ENCODE results near the gene EIF1AY. TPM values are rescaled to one million over a fixed set of nuclear protein-coding genes. Genes with fewer than 3 reads are reported as not detected.

Gene EIF1AY, protein sequence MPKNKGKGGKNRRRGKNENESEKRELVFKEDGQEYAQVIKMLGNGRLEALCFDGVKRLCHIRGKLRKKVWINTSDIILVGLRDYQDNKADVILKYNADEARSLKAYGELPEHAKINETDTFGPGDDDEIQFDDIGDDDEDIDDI
- 47.7 TPM for polyA plus RNA-seq (2013, experiment 1 of 2)
- 47.8 TPM for polyA plus RNA-seq (2013, experiment 2 of 2)

GRCh38 chrY:20575531-20576121 is at the start of gene EIF1AY:
Gene EIF1AY, plus strand, starts transcription at chrY:20575776. Its CDS starts 96 bp downstream, at chrY:20575872.
- no peak within 1 kb of the TSS for H3K23ac ChIP-seq (ENCODE audit: low read length)
- no peak within 1 kb of the TSS for H2AK5ac ChIP-seq (ENCODE audit: low read length)
- no peak within 1 kb of the TSS for H4K8ac ChIP-seq (ENCODE audit: low read depth, low read length)
- DNase-seq: peak; percentile 97
- H3K4me3 ChIP-seq (ENCODE audit: low read length): peak within 1 kb of the TSS; percentile 54
- H2BK15ac ChIP-seq (replicated peaks; ENCODE audit: low read depth): no peak within 1 kb of the TSS
- H3K56ac ChIP-seq (ENCODE audit: low read length): peak within 1 kb of the TSS; percentile 84
- H3K18ac ChIP-seq (ENCODE audit: low read length): no peak within 1 kb of the TSS
- peak within 1 kb of the TSS; percentile 5 for H3K4me2 ChIP-seq (ENCODE audit: low read length)
- no peaks in the 10 kb centered on the region for H3K27me3 ChIP-seq (ENCODE audit: insufficient read depth, low read length, poor library complexity)
- H3K79me2 ChIP-seq (ENCODE audit: control insufficient read depth, insufficient read depth, low read length): no peaks in the 10 kb centered on the region
- no peak within 1 kb of the TSS for H3K27ac ChIP-seq (ENCODE audit: low read depth, low read length)
- peak within 1 kb of the TSS; percentile 72 for H3K9ac ChIP-seq (ENCODE audit: low read length)
- H3K79me1 ChIP-seq (ENCODE audit: low read length): no peaks in the 10 kb centered on the region
- no peak within 1 kb of the TSS for H2BK120ac ChIP-seq (ENCODE audit: low read depth, low read length)
- no peaks in the 10 kb centered on the region for H3K4me1 ChIP-seq (ENCODE audit: control insufficient read depth, low read depth, low read length)
- no peak within 1 kb of the TSS for H3K4ac ChIP-seq (ENCODE audit: low read depth, low read length)
- no peaks in the 10 kb centered on the region for H3K36me3 ChIP-seq (ENCODE audit: control insufficient read depth, insufficient read depth, low read length)
- no peak within 1 kb of the TSS for H4K5ac ChIP-seq (ENCODE audit: low read length)
- WGBS (ENCODE audit: extremely low coverage, insufficient coverage, low lambda C conversion rate): no CpG with 5 or more reads among the region's 31 CpGs
- no peak within 1 kb of the TSS for H2BK5ac ChIP-seq (ENCODE audit: low read length)

DNA sequence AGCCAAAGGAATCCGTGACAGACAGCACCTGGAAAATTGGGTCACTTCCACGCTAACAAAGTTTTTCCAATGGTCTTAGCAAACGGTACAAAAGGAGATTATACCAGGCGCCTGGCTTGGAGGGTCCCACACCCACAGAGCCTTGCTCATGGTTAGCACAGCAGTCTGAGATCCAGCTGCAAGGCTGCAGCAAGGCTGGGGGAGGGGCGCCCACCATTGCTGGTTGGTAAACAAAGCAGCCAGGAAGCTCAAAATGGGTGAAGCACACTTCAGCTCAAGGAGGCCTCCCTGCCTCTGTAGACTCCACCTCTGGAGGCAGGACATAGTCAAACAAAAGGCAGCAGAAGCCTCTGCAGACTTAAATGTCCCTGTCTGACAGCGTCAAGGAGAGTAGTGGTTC is 47.1 kb upstream of the EIF1AY start:
- H4K8ac ChIP-seq (ENCODE audit: low read depth, low read length): no peak overlapping the region
- H3K27me3 ChIP-seq (ENCODE audit: insufficient read depth, low read length, poor library complexity): no peaks in the 10 kb centered on the region
- H3K18ac ChIP-seq (ENCODE audit: low read length): no peak overlapping the region
- H3K23ac ChIP-seq (ENCODE audit: low read length): no peak overlapping the region
- no peak overlapping the region for H3K4me3 ChIP-seq (ENCODE audit: low read length)
- H2BK5ac ChIP-seq (ENCODE audit: low read length): no peak overlapping the region
- no CpG with 5 or more reads among the region's 6 CpGs for WGBS (ENCODE audit: extremely low coverage, insufficient coverage, low lambda C conversion rate)
- no peaks in the 10 kb centered on the region for H3K79me2 ChIP-seq (ENCODE audit: control insufficient read depth, insufficient read depth, low read length)
- H3K36me3 ChIP-seq (ENCODE audit: control insufficient read depth, insufficient read depth, low read length): no peaks in the 10 kb centered on the region
- H3K79me1 ChIP-seq (ENCODE audit: low read length): no peaks in the 10 kb centered on the region
- no peak overlapping the region for H4K5ac ChIP-seq (ENCODE audit: low read length)
- H3K4ac ChIP-seq (ENCODE audit: low read depth, low read length): no peak overlapping the region
- no peak overlapping the region for H3K9ac ChIP-seq (ENCODE audit: low read length)
- H3K27ac ChIP-seq (ENCODE audit: low read depth, low read length): no peak overlapping the region
- no peak overlapping the region for H2BK15ac ChIP-seq (replicated peaks; ENCODE audit: low read depth)
- DNase-seq: no peak
- no peak overlapping the region for H3K4me2 ChIP-seq (ENCODE audit: low read length)
- H2AK5ac ChIP-seq (ENCODE audit: low read length): no peak overlapping the region
- no peaks in the 10 kb centered on the region for H3K4me1 ChIP-seq (ENCODE audit: control insufficient read depth, low read depth, low read length)
- H2BK120ac ChIP-seq (ENCODE audit: low read depth, low read length): no peak overlapping the region
- H3K56ac ChIP-seq (ENCODE audit: low read length): no peak overlapping the region

DNA sequence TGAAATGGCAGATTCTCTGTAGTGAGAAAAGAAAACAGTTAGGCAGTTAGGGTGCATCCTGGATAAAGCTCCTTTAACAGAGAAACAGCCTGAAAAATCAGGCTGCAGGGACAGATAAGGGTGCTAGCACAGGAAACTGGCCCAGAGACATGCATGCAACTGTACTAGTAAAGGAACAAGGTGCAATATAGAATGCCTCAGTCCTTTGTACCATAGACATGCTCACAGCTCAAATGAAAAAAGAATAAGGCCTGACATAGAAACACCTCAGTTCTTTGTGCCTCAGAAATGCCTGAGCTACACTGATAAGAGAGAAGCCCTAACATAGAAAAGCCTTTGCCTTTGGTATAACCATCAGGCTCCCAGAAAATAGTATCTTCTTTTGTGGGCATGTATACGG is 37.4 kb upstream of the EIF1AY start:
- no peaks in the 10 kb centered on the region for H3K79me1 ChIP-seq (ENCODE audit: low read length)
- no peak for DNase-seq
- H3K79me2 ChIP-seq (ENCODE audit: control insufficient read depth, insufficient read depth, low read length): no peaks in the 10 kb centered on the region
- H4K8ac ChIP-seq (ENCODE audit: low read depth, low read length): no peak overlapping the region
- H4K5ac ChIP-seq (ENCODE audit: low read length): no peak overlapping the region
- H3K18ac ChIP-seq (ENCODE audit: low read length): no peak overlapping the region
- H3K4ac ChIP-seq (ENCODE audit: low read depth, low read length): no peak overlapping the region
- H3K4me3 ChIP-seq (ENCODE audit: low read length): no peak overlapping the region
- H3K27ac ChIP-seq (ENCODE audit: low read depth, low read length): no peak overlapping the region
- H3K9ac ChIP-seq (ENCODE audit: low read length): no peak overlapping the region
- H3K4me2 ChIP-seq (ENCODE audit: low read length): no peak overlapping the region
- H3K27me3 ChIP-seq (ENCODE audit: insufficient read depth, low read length, poor library complexity): no peaks in the 10 kb centered on the region
- H3K36me3 ChIP-seq (ENCODE audit: control insufficient read depth, insufficient read depth, low read length): no peaks in the 10 kb centered on the region
- no peak overlapping the region for H2BK15ac ChIP-seq (replicated peaks; ENCODE audit: low read depth)
- H2BK5ac ChIP-seq (ENCODE audit: low read length): no peak overlapping the region
- H2BK120ac ChIP-seq (ENCODE audit: low read depth, low read length): no peak overlapping the region
- H2AK5ac ChIP-seq (ENCODE audit: low read length): no peak overlapping the region
- WGBS (ENCODE audit: extremely low coverage, insufficient coverage, low lambda C conversion rate): no CpG with 5 or more reads among the region's 1 CpG
- no peak overlapping the region for H3K56ac ChIP-seq (ENCODE audit: low read length)
- no peak overlapping the region for H3K23ac ChIP-seq (ENCODE audit: low read length)
- no peaks in the 10 kb centered on the region for H3K4me1 ChIP-seq (ENCODE audit: control insufficient read depth, low read depth, low read length)

DNA sequence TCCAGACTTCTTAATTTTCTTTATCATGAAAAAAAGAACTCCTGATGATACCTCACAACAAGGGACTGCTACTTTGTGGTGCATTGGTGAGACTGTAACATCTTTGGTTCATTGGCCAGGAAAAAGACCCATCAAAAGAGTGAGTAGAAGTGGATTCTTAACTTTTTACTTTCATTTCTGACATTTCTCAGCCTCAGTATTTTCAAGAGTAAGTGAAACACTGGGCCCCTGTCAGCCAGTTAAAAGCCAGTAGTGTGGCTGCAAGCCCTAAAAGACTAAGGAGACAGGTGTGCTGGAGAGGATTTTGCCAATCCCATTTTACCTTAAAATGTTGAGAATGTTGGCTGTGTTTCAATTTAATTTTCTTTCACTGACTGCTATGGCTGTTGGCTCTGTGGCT is 36.6 kb upstream of the EIF1AY start:
- H4K5ac ChIP-seq (ENCODE audit: low read length): no peak overlapping the region
- no peak overlapping the region for H3K9ac ChIP-seq (ENCODE audit: low read length)
- no peak overlapping the region for H3K27ac ChIP-seq (ENCODE audit: low read depth, low read length)
- H2BK5ac ChIP-seq (ENCODE audit: low read length): no peak overlapping the region
- H3K27me3 ChIP-seq (ENCODE audit: insufficient read depth, low read length, poor library complexity): no peaks in the 10 kb centered on the region
- no peaks in the 10 kb centered on the region for H3K79me1 ChIP-seq (ENCODE audit: low read length)
- no peak overlapping the region for H4K8ac ChIP-seq (ENCODE audit: low read depth, low read length)
- no peaks in the 10 kb centered on the region for H3K36me3 ChIP-seq (ENCODE audit: control insufficient read depth, insufficient read depth, low read length)
- H3K4me1 ChIP-seq (ENCODE audit: control insufficient read depth, low read depth, low read length): no peaks in the 10 kb centered on the region
- H3K4me2 ChIP-seq (ENCODE audit: low read length): no peak overlapping the region
- H2BK120ac ChIP-seq (ENCODE audit: low read depth, low read length): no peak overlapping the region
- H2BK15ac ChIP-seq (replicated peaks; ENCODE audit: low read depth): no peak overlapping the region
- no peak overlapping the region for H3K56ac ChIP-seq (ENCODE audit: low read length)
- H3K4ac ChIP-seq (ENCODE audit: low read depth, low read length): no peak overlapping the region
- H3K4me3 ChIP-seq (ENCODE audit: low read length): no peak overlapping the region
- H3K18ac ChIP-seq (ENCODE audit: low read length): no peak overlapping the region
- DNase-seq: no peak
- no peak overlapping the region for H3K23ac ChIP-seq (ENCODE audit: low read length)
- no peak overlapping the region for H2AK5ac ChIP-seq (ENCODE audit: low read length)
- no peaks in the 10 kb centered on the region for H3K79me2 ChIP-seq (ENCODE audit: control insufficient read depth, insufficient read depth, low read length)

- WGBS (ENCODE audit: extremely low coverage, insufficient coverage, low lambda C conversion rate): no CpG with 5 or more reads among the region's 1 CpG
- H4K8ac ChIP-seq (ENCODE audit: low read depth, low read length): no peak overlapping the region
- no peak overlapping the region for H3K27ac ChIP-seq (ENCODE audit: low read depth, low read length)
- no peak overlapping the region for H2AK5ac ChIP-seq (ENCODE audit: low read length)
- H3K79me1 ChIP-seq (ENCODE audit: low read length): no peaks in the 10 kb centered on the region
- no peak overlapping the region for H3K4me3 ChIP-seq (ENCODE audit: low read length)
- H3K18ac ChIP-seq (ENCODE audit: low read length): no peak overlapping the region
- H3K4me2 ChIP-seq (ENCODE audit: low read length): no peak overlapping the region
- H2BK15ac ChIP-seq (replicated peaks; ENCODE audit: low read depth): no peak overlapping the region
- DNase-seq: no peak
- H3K56ac ChIP-seq (ENCODE audit: low read length): no peak overlapping the region
- no peak overlapping the region for H4K5ac ChIP-seq (ENCODE audit: low read length)
- no peak overlapping the region for H3K4ac ChIP-seq (ENCODE audit: low read depth, low read length)
- no peak overlapping the region for H3K23ac ChIP-seq (ENCODE audit: low read length)
- H3K36me3 ChIP-seq (ENCODE audit: control insufficient read depth, insufficient read depth, low read length): no peaks in the 10 kb centered on the region
- H2BK120ac ChIP-seq (ENCODE audit: low read depth, low read length): no peak overlapping the region
- no peak overlapping the region for H2BK5ac ChIP-seq (ENCODE audit: low read length)
- H3K27me3 ChIP-seq (ENCODE audit: insufficient read depth, low read length, poor library complexity): no peaks in the 10 kb centered on the region
- no peaks in the 10 kb centered on the region for H3K79me2 ChIP-seq (ENCODE audit: control insufficient read depth, insufficient read depth, low read length)
- no peaks in the 10 kb centered on the region for H3K4me1 ChIP-seq (ENCODE audit: control insufficient read depth, low read depth, low read length)
- H3K9ac ChIP-seq (ENCODE audit: low read length): no peak overlapping the region
Observed at GRCh38 chrY:20544451-20544960, 31.1 kb upstream of the EIF1AY start.

DNA sequence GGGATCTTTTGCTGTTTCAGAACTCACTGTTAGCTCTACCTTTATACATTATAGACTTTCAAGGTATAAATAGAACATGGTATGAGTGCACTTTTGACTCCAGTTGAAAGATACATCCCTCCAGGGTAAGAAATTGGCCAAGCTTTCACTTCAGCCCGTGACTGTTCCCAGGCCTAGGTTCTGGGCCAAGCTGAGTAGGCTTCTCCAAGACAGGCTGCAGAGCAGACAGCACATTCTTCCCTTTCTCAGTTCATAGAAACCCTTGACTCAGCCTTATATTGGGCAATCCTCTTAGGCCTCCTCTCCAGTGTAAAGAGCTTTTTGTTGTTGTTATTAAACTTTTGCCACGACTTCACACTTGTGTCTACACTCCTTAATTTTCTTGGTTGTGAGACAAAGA is 29.5 kb upstream of the EIF1AY start:
- no peak overlapping the region for H2BK15ac ChIP-seq (replicated peaks; ENCODE audit: low read depth)
- no peak overlapping the region for H3K4ac ChIP-seq (ENCODE audit: low read depth, low read length)
- H3K18ac ChIP-seq (ENCODE audit: low read length): no peak overlapping the region
- H2BK120ac ChIP-seq (ENCODE audit: low read depth, low read length): no peak overlapping the region
- H3K56ac ChIP-seq (ENCODE audit: low read length): no peak overlapping the region
- no peak overlapping the region for H4K5ac ChIP-seq (ENCODE audit: low read length)
- no peak overlapping the region for H3K23ac ChIP-seq (ENCODE audit: low read length)
- no peak for DNase-seq
- H3K36me3 ChIP-seq (ENCODE audit: control insufficient read depth, insufficient read depth, low read length): no peaks in the 10 kb centered on the region
- no peak overlapping the region for H3K4me3 ChIP-seq (ENCODE audit: low read length)
- WGBS (ENCODE audit: extremely low coverage, insufficient coverage, low lambda C conversion rate): no CpG with 5 or more reads among the region's 2 CpGs
- H2AK5ac ChIP-seq (ENCODE audit: low read length): no peak overlapping the region
- H4K8ac ChIP-seq (ENCODE audit: low read depth, low read length): no peak overlapping the region
- no peak overlapping the region for H2BK5ac ChIP-seq (ENCODE audit: low read length)
- no peak overlapping the region for H3K9ac ChIP-seq (ENCODE audit: low read length)
- H3K27me3 ChIP-seq (ENCODE audit: insufficient read depth, low read length, poor library complexity): no peaks in the 10 kb centered on the region
- H3K79me1 ChIP-seq (ENCODE audit: low read length): no peaks in the 10 kb centered on the region
- no peaks in the 10 kb centered on the region for H3K4me1 ChIP-seq (ENCODE audit: control insufficient read depth, low read depth, low read length)
- H3K79me2 ChIP-seq (ENCODE audit: control insufficient read depth, insufficient read depth, low read length): no peaks in the 10 kb centered on the region
- H3K4me2 ChIP-seq (ENCODE audit: low read length): no peak overlapping the region
- no peak overlapping the region for H3K27ac ChIP-seq (ENCODE audit: low read depth, low read length)
